Liver (tissue), 3 donors: ENCODE measurements around the gene DNAAF3.

Source experiments
- ATF3 ChIP-seq: IDR thresholded peaks from 2 replicates; pipeline ENCODE4 v1.6.1; 2016; ENCODE audit warnings: antibody characterized with exemption
- CTCF ChIP-seq: fragments of 150-350 bp; IDR thresholded peaks from 2 replicates; pipeline ENCODE4 v1.5.1; 2017; ENCODE audit warnings: improper control_type of control experiment, low read depth, low read length; ENCODE audit not compliant: missing input control
- JUND ChIP-seq, 2 donors: IDR thresholded peaks; 2 replicates each; pipeline ENCODE4 v1.6.1; 2016; ENCODE audit warnings: antibody characterized with exemption in 2 of 2
- RAD21 ChIP-seq, 2 donors: IDR thresholded peaks; 2 replicates each; pipeline ENCODE4 v1.6.1; 2016; ENCODE audit warnings: antibody characterized with exemption in 2 of 2, mild to moderate bottlenecking in 2 of 2
- REST ChIP-seq: IDR thresholded peaks from 2 replicates; pipeline ENCODE4 v1.6.1; 2016; ENCODE audit warnings: antibody characterized with exemption, mild to moderate bottlenecking
- RXRA ChIP-seq, 2 donors: IDR thresholded peaks; 2 replicates each; pipeline ENCODE4 v1.6.1; 2017 to 2018; ENCODE audit warnings: antibody characterized with exemption in 2 of 2, mild to moderate bottlenecking in 1 of 2
- SP1 ChIP-seq: IDR thresholded peaks from 2 replicates; pipeline ENCODE4 v1.6.1; 2018; ENCODE audit warnings: antibody characterized with exemption, mild to moderate bottlenecking
- TAF1 ChIP-seq: conservative IDR thresholded peaks from 2 replicates; pipeline ENCODE4 v1.6.1; 2016; ENCODE audit warnings: antibody characterized with exemption, mild to moderate bottlenecking
- donor health status: healthy.
- donor health status: healthy.

- no peak for TF ChIP-seq CTCF
- TF ChIP-seq SP1: no peak
- no peak for TF ChIP-seq JUND (IDR thresholded peaks at IDR 0.05)
- TF ChIP-seq REST: no peak
- no peak for TF ChIP-seq TAF1
- TF ChIP-seq RAD21 (IDR thresholded peaks at IDR 0.05): no peak
- TF ChIP-seq ATF3: no peak
- TF ChIP-seq RXRA (IDR thresholded peaks at IDR 0.05): no peak
Measured at GRCh38 chr19:55133639-55134444, 32.6 kb downstream of the DNAAF3 start.
